NCI-H345 treated with DMSO at 0.1 percent for 48 hours (cell line): ENCODE data around the gene GJB2.
A peak's percentile ranks its signal among the peaks of the same experiment; 100 is the strongest.

ENCODE experiments used
- DNase-seq: peaks from one replicate; lab custom pipeline; 2025; ENCODE audit not compliant: unreplicated experiment; lab: John Stamatoyannopoulos, UW

Gene GJB2

GRCh38 chr13:20193162-20193906, 596 bp upstream of the GJB2 start:
- no peak for DNase-seq

DNA sequence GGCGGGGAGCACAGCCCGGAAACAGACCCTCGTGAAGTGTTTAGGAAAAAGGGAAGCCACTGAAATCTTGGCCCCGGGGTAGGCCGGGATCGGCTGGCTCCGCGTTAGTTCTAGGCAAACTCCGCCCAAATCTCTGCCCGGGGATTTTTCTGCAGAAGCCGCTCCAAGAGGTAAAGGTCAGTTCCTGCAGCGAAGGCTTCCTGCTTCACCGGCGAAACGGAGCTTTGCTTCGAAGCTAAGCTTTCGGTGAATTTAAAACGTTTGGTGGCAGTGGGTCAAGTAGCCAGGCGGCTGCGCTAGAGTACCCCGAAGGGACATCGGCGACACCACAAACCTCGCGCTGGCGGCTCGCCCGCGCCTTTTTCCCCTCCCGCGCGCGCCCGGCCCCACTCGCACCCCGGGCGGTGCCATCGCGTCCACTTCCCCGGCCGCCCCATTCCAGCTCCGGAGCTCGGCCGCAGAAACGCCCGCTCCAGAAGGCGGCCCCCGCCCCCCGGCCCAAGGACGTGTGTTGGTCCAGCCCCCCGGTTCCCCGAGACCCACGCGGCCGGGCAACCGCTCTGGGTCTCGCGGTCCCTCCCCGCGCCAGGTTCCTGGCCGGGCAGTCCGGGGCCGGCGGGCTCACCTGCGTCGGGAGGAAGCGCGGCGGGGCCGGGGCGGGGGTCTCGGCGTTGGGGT, 441 bp downstream of the GJB2 start:
- DNase-seq = no peak

DNA sequence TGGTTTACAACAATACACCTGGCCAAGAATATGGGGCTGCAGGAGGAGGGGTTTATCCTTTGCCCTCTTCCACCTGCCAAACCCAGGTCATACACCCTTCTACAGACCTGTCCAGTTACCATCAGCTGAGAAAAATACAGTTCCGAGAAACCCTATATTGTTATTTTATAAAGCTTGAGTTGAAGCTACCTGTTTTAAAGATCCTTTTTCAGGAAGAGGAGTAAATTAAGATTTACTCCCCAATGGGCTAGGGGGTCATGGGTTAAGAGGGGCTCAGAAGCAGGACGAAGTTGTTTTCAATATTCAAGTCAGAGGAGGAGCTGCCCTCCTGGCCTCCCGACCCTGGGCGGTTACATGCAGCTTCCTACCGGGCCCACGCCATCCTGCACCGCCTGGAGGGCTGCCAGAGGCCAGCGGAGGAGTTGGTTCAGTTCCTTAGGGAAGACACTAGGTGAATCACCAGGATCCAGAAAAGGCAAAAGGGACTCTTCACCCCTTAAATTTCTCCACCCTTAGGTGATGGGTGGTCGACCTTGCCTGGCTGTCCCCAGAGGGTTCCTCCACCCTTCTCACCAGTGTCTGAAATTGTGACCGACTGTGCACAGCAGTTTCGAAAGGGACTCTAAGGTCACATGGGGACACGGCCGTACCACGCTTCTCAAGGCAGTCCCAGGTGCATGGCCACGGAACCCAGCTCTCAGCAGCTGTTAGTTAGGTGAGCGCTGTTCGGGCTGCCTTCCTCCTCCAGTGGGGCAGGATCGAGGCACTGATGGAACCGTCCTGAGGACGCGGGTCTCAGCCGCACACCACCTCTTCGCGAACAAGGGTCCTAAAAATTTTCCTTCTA, 1.2 kb downstream of the GJB2 start:
- DNase-seq = no peak

GRCh38 chr13:20190481-20191310, 2.0 kb downstream of the GJB2 start:
- no peak for DNase-seq

GRCh38 chr13:20190076-20190475, 2.7 kb downstream of the GJB2 start:
- no peak for DNase-seq

- no peak for DNase-seq
Observed at GRCh38 chr13:20188667-20189553, 3.8 kb downstream of the GJB2 start.

DNA sequence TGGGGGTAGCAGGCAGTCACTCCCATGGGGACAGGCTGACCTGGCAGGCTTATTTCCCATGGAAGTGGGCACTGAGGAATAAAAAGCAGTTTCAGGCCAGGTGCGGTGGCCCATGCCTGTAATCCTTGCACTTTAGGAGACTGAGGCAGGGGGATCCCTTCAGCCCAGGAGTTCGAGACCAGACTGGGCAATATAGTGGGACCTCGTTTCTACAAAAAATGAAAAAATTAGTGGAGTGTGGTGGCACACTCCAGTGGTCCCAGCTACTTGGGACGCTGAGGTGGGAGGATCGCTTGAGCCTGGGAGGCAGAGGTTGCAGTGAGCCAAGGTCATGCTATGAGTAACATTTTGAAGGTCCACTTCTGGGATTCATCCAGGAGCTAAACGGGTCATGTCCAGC, 6.0 kb downstream of the GJB2 start:
- DNase-seq = no peak

- DNase-seq = no peak
Observed at GRCh38 chr13:20185366-20186056, 7.2 kb downstream of the GJB2 start.

DNA sequence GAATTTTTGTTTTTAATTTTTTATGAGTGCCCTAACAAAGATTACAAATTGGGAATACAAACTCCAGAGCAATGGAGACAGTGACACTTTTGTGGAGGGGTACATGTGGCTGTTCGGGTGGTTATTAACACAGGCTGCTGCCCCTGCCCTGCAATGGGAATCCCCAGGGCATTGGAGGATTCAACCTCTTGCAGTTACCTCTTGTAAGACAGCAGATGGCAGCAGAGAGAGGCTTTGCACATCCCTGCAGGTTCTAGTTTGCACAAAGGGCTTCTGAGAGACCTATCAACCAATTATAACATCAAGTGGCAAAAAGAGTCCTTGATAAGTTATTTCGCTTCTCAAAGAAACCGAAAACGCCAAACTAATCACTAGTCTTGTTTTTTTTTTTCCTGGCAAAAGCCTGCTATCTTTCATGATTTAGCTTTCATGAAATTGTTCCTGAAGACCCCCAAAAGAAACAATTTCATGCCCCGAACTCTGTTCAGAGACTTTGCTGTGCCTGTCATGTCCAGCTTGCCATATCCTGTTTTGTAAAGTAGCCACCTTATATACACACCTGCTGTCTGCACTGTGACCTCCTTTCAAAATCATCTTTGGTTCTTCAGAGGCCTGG, 10.4 kb downstream of the GJB2 start:
- peak; percentile 43 for DNase-seq

- no peak for DNase-seq
Observed at GRCh38 chr13:20181188-20181587, 11.6 kb downstream of the GJB2 start.

DNA sequence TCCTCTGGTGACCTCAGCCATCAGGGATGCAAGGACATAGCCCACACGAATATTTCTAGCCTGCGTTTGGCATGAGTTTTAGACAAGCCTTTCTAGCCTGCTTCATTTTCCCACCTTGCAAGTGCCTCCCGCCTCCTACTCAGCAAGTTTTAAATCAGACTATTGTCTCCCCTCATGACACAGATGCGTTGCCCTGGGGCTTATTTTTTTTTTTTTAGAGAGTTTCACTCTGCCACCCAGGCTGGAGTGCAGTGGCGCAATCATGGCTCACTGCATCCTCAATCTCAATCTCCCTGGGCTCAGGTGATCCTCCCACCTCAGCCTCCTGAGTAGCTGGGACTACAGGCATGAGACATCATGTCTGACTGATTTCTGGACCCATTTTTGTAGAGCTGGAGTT, 14.6 kb downstream of the GJB2 start:
- DNase-seq = no peak

- no peak for DNase-seq
Observed at GRCh38 chr13:20177049-20177831, 15.5 kb downstream of the GJB2 start.

DNA sequence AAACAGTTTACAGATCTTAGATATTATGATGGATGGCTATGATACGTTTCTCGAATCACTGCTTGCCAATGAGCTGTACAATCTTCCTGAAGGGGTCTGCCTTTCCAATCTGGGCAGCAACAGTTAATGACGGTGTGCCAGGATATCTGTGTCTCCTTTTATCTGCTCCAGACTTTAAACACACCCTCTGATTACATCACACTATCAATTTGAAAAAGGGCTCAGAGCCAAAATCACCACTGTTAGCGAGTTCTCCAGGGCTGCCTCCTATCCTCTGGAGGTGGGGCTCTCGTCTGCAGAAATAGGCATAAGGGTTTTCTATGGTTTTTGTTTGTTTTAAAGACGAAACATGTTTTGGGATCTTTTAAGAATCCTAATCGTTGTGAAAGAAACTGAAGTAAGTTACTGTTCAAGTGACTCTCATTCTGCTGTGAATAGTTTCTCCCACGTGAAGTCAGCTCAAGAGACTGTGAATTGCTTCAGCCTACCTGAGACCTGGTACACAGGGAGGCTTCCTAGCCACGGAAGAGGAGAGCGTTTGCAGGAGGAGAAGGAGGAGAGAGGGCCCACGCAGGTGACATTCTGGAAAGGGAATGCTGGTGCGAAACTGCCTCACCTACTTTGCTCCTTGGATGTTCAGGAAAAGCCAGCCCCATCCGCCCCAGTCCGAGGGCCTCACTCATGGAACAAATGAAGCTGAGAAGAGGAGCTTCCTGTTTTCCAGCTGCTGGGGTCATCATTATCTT, 16.7 kb downstream of the GJB2 start:
- no peak for DNase-seq

DNA sequence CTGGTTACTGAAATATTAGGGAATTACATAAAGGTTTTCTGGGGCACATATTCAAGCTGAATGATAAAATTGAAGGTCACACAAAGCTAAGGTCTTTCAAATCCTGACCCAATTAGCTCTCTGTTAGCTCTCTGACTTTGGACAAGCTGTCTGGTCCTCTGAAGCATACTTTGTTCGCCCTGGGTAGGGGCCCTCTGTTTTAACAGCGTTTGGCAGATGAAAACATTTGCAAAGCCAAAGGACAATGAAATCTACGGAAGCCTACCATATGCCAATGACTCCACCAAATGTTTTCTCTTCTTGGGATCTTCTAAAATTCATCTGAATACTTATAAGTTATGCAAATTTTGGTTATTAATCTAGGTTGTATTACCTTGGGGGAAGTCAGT, 17.3 kb downstream of the GJB2 start:
- no peak for DNase-seq

GRCh38 chr13:20174656-20175405, 17.9 kb downstream of the GJB2 start:
- DNase-seq = no peak

DNA sequence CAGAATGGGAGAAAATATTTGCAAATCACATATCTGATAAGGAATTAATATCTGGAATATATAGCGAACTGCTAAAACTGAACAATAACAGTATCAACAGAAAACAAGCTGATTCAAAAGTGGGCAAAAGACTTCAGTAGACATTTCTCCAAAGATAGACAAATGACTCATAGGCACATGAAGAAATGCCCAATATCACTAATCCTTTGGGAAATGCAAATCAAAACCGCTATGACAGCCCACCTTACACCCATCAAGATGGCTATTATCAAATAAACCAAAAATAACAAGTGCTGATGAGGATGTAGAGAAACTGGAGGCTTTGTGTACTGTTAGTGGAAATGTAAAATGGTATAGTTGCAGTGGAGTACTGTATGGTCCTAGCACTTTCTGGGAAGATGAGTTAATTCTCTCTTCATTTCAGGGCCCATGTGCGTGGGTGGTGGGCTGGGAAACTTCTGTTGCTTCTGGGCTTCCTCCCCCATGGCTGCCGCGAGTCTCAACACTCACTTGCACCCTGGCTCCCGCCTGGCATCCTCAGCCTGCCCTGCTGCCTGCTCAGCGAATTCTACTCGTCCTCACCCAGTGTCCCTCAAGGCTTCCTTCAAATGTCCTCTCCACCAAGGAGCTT, 19.5 kb downstream of the GJB2 start:
- DNase-seq = no peak
